Mesendoderm (in vitro differentiated cells): ENCODE data around the gene NAA35.

ENCODE experiments used
- DNase-seq: peaks from one replicate; pipeline ENCODE4 v3.0.0; 2013
- H2AK5ac ChIP-seq: 2 replicates; pipeline ENCODE4 v1.6.1; 2013; ENCODE audit warnings: low read length, inconsistent platforms
- H2BK120ac ChIP-seq: 2 replicates; pipeline ENCODE4 v1.6.1; 2013; ENCODE audit warnings: low read depth, mild to moderate bottlenecking, low read length, moderate library complexity, mixed read lengths
- H2BK15ac ChIP-seq: replicated peaks from 2 replicates; pipeline ENCODE4 v1.6.1; 2013; ENCODE audit warnings: low read depth, mild to moderate bottlenecking, moderate library complexity
- H2BK5ac ChIP-seq: 2 replicates; pipeline ENCODE4 v1.6.1; 2013; ENCODE audit warnings: low read length, inconsistent platforms
- H3K18ac ChIP-seq: 2 replicates; pipeline ENCODE4 v1.6.1; 2013; ENCODE audit warnings: mild to moderate bottlenecking, low read length, mixed read lengths
- H3K23ac ChIP-seq: one replicate; pipeline ENCODE4 v1.6.1; 2013; ENCODE audit warnings: low read length
- H3K27ac ChIP-seq: 2 replicates; pipeline ENCODE4 v1.5.1; 2013; ENCODE audit warnings: low read depth, mild to moderate bottlenecking, inconsistent platforms, low read length, moderate library complexity
- H3K27me3 ChIP-seq: 2 replicates; pipeline ENCODE4 v1.6.1; 2013; ENCODE audit warnings: low read length, control low read depth, mild to moderate bottlenecking, inconsistent platforms; ENCODE audit not compliant: insufficient read depth, poor library complexity
- H3K36me3 ChIP-seq: 2 replicates; pipeline ENCODE4 v1.6.1; 2013; ENCODE audit warnings: low read length, inconsistent platforms; ENCODE audit not compliant: control insufficient read depth, insufficient read depth
- H3K4ac ChIP-seq: one replicate; pipeline ENCODE4 v1.6.1; 2013; ENCODE audit warnings: low read depth, mild to moderate bottlenecking, low read length, moderate library complexity
- H3K4me1 ChIP-seq: 2 replicates; pipeline ENCODE4 v1.6.1; 2013; ENCODE audit warnings: low read depth, low read length, inconsistent platforms; ENCODE audit not compliant: control insufficient read depth
- H3K4me2 ChIP-seq: 2 replicates; pipeline ENCODE4 v1.6.1; 2013; ENCODE audit warnings: low read length
- H3K4me3 ChIP-seq: 2 replicates; pipeline ENCODE4 v1.5.1; 2013; ENCODE audit warnings: mild to moderate bottlenecking, low read length
- H3K56ac ChIP-seq: one replicate; pipeline ENCODE4 v1.6.1; 2013; ENCODE audit warnings: low read length
- H3K79me1 ChIP-seq: 2 replicates; pipeline ENCODE4 v1.6.1; 2013; ENCODE audit warnings: low read length, inconsistent platforms
- H3K79me2 ChIP-seq: 2 replicates; pipeline ENCODE4 v1.6.1; 2013; ENCODE audit warnings: mild to moderate bottlenecking, low read length; ENCODE audit not compliant: control insufficient read depth, insufficient read depth
- H3K9ac ChIP-seq: 2 replicates; pipeline ENCODE4 v1.6.1; 2013; ENCODE audit warnings: low read length, inconsistent platforms
- H4K5ac ChIP-seq: one replicate; pipeline ENCODE4 v1.6.1; 2013; ENCODE audit warnings: low read length
- H4K8ac ChIP-seq: one replicate; pipeline ENCODE4 v1.6.1; 2013; ENCODE audit warnings: low read depth, mild to moderate bottlenecking, control low read depth, low read length, moderate library complexity
- WGBS: extraction: QIAGEN DNeasy Blood & Tissue Kit; methylation state at CpG from one replicate; pipeline ENCODE4 v1.1.7; 2013; ENCODE audit warnings: low lambda C conversion rate, missing lambda C conversion rate; ENCODE audit not compliant: insufficient coverage; ENCODE audit errors: extremely low coverage; 5-methylcytosine and 5-hydroxymethylcytosine counted together

Gene NAA35

DNA sequence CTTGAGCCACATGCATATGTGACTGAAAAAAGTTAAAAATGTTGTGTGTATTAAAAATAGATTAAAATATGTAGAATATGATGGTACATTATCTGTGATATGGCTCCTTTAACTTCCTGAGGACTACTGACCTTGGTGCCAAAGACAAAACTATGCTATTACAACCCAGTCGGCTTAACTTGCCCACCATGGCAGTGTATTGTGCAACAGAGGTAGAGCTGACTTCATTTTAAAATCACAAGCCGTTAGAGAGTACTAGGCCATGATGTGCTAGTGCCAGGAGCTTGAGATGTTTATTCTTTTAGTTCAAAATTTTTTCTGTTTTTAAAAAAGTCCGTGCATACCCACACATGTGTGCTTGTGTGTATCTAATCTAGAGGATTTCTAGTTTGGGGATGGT, 46.3 kb downstream of the NAA35 start:
- H2BK15ac ChIP-seq = no peak overlapping the region
- H2BK5ac ChIP-seq = no peak overlapping the region
- no peak overlapping the region for H4K8ac ChIP-seq
- H4K5ac ChIP-seq = no peak overlapping the region
- no peaks in the 10 kb centered on the region for H3K36me3 ChIP-seq
- H3K4ac ChIP-seq = no peak overlapping the region
- H3K4me1 ChIP-seq = no peaks in the 10 kb centered on the region
- H3K4me3 ChIP-seq = no peak overlapping the region
- H3K9ac ChIP-seq = no peak overlapping the region
- no peaks in the 10 kb centered on the region for H3K27me3 ChIP-seq
- no peak for DNase-seq
- no peaks in the 10 kb centered on the region for H3K79me1 ChIP-seq
- no peak overlapping the region for H3K56ac ChIP-seq
- no peak overlapping the region for H2AK5ac ChIP-seq
- H3K4me2 ChIP-seq = no peak overlapping the region
- no peak overlapping the region for H3K18ac ChIP-seq
- no peak overlapping the region for H2BK120ac ChIP-seq
- WGBS = no CpG with 5 or more reads among the region's 3 CpGs
- H3K27ac ChIP-seq = no peak overlapping the region
- H3K23ac ChIP-seq = no peak overlapping the region
- H3K79me2 ChIP-seq = no peaks in the 10 kb centered on the region

- no peak overlapping the region for H2BK15ac ChIP-seq
- DNase-seq = no peak
- H3K79me1 ChIP-seq = no peaks in the 10 kb centered on the region
- H3K27me3 ChIP-seq = no peaks in the 10 kb centered on the region
- no peak overlapping the region for H3K27ac ChIP-seq
- H3K79me2 ChIP-seq = no peaks in the 10 kb centered on the region
- no CpG with 5 or more reads among the region's 2 CpGs for WGBS
- H3K56ac ChIP-seq = no peak overlapping the region
- H2AK5ac ChIP-seq = no peak overlapping the region
- no peaks in the 10 kb centered on the region for H3K36me3 ChIP-seq
- no peak overlapping the region for H2BK120ac ChIP-seq
- H3K4me1 ChIP-seq = no peaks in the 10 kb centered on the region
- H3K4me2 ChIP-seq = no peak overlapping the region
- H3K4ac ChIP-seq = no peak overlapping the region
- no peak overlapping the region for H4K8ac ChIP-seq
- no peak overlapping the region for H2BK5ac ChIP-seq
- no peak overlapping the region for H4K5ac ChIP-seq
- H3K23ac ChIP-seq = no peak overlapping the region
- no peak overlapping the region for H3K4me3 ChIP-seq
- no peak overlapping the region for H3K18ac ChIP-seq
- H3K9ac ChIP-seq = no peak overlapping the region
Observed at GRCh38 chr9:85994191-85994590, 53.2 kb downstream of the NAA35 start.

- no peak overlapping the region for H2BK15ac ChIP-seq
- no peak overlapping the region for H3K18ac ChIP-seq
- H3K79me1 ChIP-seq = peaks cover 2% of the 10 kb centered on the region
- no peak overlapping the region for H2BK5ac ChIP-seq
- no peak overlapping the region for H3K27ac ChIP-seq
- no peaks in the 10 kb centered on the region for H3K4me1 ChIP-seq
- H3K23ac ChIP-seq = no peak overlapping the region
- no peak overlapping the region for H4K8ac ChIP-seq
- H3K9ac ChIP-seq = no peak overlapping the region
- no peaks in the 10 kb centered on the region for H3K36me3 ChIP-seq
- no peak overlapping the region for H3K56ac ChIP-seq
- H4K5ac ChIP-seq = no peak overlapping the region
- H3K27me3 ChIP-seq = no peaks in the 10 kb centered on the region
- H3K4me2 ChIP-seq = no peak overlapping the region
- no peak for DNase-seq
- H3K79me2 ChIP-seq = no peaks in the 10 kb centered on the region
- H3K4ac ChIP-seq = no peak overlapping the region
- no peak overlapping the region for H3K4me3 ChIP-seq
- H2BK120ac ChIP-seq = no peak overlapping the region
- no peak overlapping the region for H2AK5ac ChIP-seq
Observed at GRCh38 chr9:85995097-85995496, 54.2 kb downstream of the NAA35 start.

DNA sequence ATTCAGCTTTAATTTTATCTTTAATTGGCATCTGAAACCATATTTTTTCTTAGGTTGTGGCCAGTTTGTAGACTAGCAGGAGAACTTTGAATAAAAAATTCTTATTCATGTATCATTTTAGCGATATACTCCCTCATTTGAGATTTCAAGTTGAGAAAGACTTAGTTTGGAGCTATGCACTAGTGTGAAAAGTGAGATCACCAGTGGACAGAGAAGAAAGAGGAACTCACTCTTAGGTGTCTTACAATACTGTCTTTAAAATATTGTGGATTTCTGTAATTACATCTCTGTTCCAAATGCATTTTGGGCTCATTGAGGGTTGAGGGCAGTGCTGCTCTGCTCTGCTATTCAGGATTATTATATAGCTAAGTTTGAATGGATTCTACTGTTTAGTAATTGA, 54.7 kb downstream of the NAA35 start:
- Histone ChIP-seq H3K4me1 (no peaks in the 10 kb centered on the region), H4K5ac (no peak overlapping the region), H4K8ac (no peak overlapping the region), H2BK15ac (no peak overlapping the region), H2AK5ac (no peak overlapping the region), H3K79me1 (peaks cover 2% of the 10 kb centered on the region), H2BK5ac (no peak overlapping the region), H3K4me3 (no peak overlapping the region), H3K79me2 (no peaks in the 10 kb centered on the region), H3K56ac (no peak overlapping the region), H3K4ac (no peak overlapping the region), H3K18ac (no peak overlapping the region), H2BK120ac (no peak overlapping the region), H3K4me2 (no peak overlapping the region), H3K23ac (no peak overlapping the region), H3K27me3 (no peaks in the 10 kb centered on the region), H3K9ac (no peak overlapping the region), H3K36me3 (no peaks in the 10 kb centered on the region), H3K27ac (no peak overlapping the region)
- no peak for DNase-seq
- no CpG with 5 or more reads among the region's 1 CpG for WGBS

DNA sequence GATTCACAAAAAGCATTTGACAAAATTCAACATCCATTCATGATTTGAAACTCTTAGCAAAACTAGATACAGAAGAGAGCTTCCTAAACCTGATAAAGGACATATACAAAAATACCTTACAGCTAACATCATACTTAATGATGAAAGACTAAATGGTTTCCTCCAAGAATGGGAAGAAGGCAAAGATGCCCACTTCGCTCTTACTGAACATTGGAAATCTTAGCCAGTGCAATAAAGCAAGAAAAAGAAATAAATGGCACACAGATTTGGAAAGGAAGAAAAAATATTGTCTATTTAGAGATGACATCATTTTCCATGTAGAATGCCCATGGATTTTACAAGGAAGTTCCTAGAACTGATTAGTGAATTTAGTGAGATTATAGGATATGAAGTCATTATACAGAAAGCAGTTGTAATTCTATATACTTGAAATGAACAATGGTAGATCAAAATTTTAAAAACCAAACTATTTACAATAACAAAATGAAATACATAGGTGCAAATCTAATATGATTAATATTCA, 64.4 kb downstream of the NAA35 start:
- H3K18ac ChIP-seq = no peak overlapping the region
- no peak overlapping the region for H3K4me2 ChIP-seq
- H3K4ac ChIP-seq = no peak overlapping the region
- H3K79me2 ChIP-seq = no peaks in the 10 kb centered on the region
- H3K79me1 ChIP-seq = no peaks in the 10 kb centered on the region
- H3K9ac ChIP-seq = no peak overlapping the region
- no peak overlapping the region for H2BK120ac ChIP-seq
- no peak overlapping the region for H3K23ac ChIP-seq
- H2AK5ac ChIP-seq = no peak overlapping the region
- H4K5ac ChIP-seq = no peak overlapping the region
- no peaks in the 10 kb centered on the region for H3K4me1 ChIP-seq
- H3K27ac ChIP-seq = no peak overlapping the region
- H3K27me3 ChIP-seq = no peaks in the 10 kb centered on the region
- no peak overlapping the region for H3K56ac ChIP-seq
- DNase-seq = no peak
- no peaks in the 10 kb centered on the region for H3K36me3 ChIP-seq
- H2BK5ac ChIP-seq = no peak overlapping the region
- no peak overlapping the region for H4K8ac ChIP-seq
- no peak overlapping the region for H3K4me3 ChIP-seq
- no peak overlapping the region for H2BK15ac ChIP-seq
- no CpG with 5 or more reads among the region's 1 CpG for WGBS

DNA sequence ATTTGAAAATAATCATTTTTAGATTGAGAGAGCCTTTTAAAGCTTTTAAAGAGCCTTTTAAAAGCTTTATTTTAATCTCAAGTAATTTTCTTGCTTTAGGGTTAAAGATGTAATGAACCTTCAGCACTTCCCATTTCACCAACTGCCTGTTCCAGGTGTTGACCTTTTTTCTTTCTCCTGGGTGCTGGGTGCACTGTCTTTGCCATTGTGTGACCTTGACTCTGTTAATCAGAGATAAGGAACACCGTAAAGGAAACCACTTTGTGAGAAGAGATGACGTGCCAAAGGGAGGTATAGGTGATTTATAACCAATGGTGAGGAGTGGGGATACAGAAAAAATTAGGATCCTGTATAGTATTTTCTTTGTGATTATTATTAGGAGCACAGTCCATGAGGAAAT, 68.2 kb downstream of the NAA35 start:
- no peak overlapping the region for H2BK5ac ChIP-seq
- H4K5ac ChIP-seq = no peak overlapping the region
- H2BK15ac ChIP-seq = no peak overlapping the region
- H3K36me3 ChIP-seq = no peaks in the 10 kb centered on the region
- no peak overlapping the region for H2AK5ac ChIP-seq
- no peak overlapping the region for H3K56ac ChIP-seq
- H3K79me2 ChIP-seq = no peaks in the 10 kb centered on the region
- no peaks in the 10 kb centered on the region for H3K27me3 ChIP-seq
- no peak overlapping the region for H3K4me2 ChIP-seq
- no peak overlapping the region for H4K8ac ChIP-seq
- H3K4me3 ChIP-seq = no peak overlapping the region
- no peak overlapping the region for H2BK120ac ChIP-seq
- no peaks in the 10 kb centered on the region for H3K79me1 ChIP-seq
- H3K18ac ChIP-seq = no peak overlapping the region
- H3K23ac ChIP-seq = no peak overlapping the region
- WGBS = no CpG with 5 or more reads among the region's 2 CpGs
- no peak for DNase-seq
- no peak overlapping the region for H3K27ac ChIP-seq
- H3K4ac ChIP-seq = no peak overlapping the region
- H3K9ac ChIP-seq = no peak overlapping the region
- no peaks in the 10 kb centered on the region for H3K4me1 ChIP-seq
